ENCODE measurements around the gene SLC15A3.

SLC15A3 gene

DNA sequence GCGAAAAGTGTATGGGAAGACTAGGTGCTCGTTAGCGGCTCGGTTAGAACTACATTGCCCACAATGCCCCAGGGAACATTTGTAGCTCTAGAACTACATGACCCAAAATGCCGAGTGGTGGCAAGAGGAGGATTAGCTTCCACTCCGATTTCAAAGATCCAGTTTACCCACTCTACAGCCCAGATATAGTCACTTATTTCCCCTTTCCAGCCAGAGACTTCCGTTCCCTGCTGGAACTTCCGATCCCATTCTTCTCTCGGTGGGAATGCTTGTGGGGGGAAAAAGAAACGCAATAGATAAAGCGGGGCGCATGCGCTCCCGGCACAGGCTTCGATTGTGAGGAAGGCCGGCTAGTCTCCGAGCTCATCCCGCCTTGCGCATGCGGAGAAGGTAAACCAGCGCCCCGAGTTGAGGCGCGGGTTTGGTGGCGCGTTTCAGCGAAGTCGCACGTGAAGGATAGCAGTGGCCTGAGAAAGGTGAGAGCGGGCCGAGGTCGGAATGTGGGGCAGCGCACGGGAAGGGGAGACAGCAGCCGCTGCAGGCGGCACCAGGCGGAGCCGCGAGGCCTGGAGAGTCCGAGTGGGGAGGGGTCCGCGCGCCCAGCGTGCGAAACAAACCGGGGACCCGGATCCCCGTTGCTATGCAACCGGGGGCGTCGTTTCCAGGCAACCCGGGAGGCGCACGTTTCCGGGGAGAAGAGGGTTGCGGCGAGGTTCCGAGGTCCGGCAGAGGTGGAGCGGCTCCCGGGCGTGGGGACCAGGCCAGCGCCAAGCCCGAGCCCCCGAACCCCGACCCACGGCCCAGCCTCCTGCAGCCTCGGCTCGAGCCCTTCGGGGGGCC lies 38.0 kb downstream of the SLC15A3 start, which contains the start of gene TMEM109:
TSS of gene TMEM109 (plus strand) at position 366 of the 840 bp plus-strand sequence. CDS start 5,536 bp downstream, outside the sequence.
- peak; percentile 87 for ATAC-seq

DNA sequence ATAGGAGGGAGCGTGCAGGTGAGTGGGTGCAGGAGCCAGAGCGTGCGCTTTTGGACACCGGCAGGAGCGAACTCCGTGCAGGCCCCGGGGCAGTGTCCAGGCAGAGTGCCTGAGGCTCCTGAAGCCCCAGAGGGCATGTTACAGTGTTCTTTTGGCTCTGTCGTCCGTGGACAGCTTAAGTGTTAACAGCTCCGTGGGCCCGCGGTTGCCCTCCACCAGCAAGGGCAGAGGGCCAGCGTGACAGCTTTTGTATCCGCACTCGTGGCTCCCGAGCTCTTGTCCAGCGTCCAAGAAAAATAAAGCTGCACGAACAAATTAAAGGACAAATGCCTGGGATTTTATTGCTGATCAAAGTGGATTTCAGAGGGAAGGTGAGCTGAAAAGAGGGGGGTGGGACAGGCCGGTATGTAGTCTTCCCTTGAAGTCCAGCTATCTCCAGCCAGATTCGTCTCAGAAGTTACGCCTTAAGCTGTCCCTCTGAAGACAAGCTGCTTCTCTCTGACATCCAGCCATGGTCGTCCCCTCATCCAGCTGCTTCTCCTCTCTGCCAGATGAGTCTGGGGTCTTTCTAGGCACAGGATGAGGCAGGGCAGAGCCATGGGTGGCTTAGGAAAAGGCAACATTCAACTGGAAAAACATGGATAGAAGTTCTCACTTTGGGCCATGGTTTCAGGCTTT lies 39.0 kb downstream of the SLC15A3 start:
- no peak for TF ChIP-seq ISL1 (CRISPR knock-in tag; IDR thresholded peaks at IDR 0.05)
- TF ChIP-seq ZNF565 (CRISPR knock-in tag; conservative IDR thresholded peaks at IDR 0.05; ENCODE audit: low read depth) = no peak
- TF ChIP-seq ZNF8 (CRISPR knock-in tag; IDR thresholded peaks at IDR 0.05) = no peak
- TF ChIP-seq, protein P1, sequence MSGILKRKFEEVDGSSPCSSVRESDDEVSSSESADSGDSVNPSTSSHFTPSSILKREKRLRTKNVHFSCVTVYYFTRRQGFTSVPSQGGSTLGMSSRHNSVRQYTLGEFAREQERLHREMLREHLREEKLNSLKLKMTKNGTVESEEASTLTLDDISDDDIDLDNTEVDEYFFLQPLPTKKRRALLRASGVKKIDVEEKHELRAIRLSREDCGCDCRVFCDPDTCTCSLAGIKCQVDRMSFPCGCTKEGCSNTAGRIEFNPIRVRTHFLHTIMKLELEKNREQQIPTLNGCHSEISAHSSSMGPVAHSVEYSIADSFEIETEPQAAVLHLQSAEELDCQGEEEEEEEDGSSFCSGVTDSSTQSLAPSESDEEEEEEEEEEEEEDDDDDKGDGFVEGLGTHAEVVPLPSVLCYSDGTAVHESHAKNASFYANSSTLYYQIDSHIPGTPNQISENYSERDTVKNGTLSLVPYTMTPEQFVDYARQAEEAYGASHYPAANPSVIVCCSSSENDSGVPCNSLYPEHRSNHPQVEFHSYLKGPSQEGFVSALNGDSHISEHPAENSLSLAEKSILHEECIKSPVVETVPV (CRISPR knock-in tag; IDR thresholded peaks at IDR 0.05) = no peak
- no peak for TF ChIP-seq ZFP3 (CRISPR knock-in tag; IDR thresholded peaks at IDR 0.05)
- TF ChIP-seq TOX (CRISPR knock-in tag; IDR thresholded peaks at IDR 0.05; ENCODE audit: borderline replicate concordance) = no peak
- no peak for TF ChIP-seq GLIS3 (CRISPR knock-in tag; IDR thresholded peaks at IDR 0.05)
- no peak for TF ChIP-seq ESRRG (CRISPR knock-in tag; IDR thresholded peaks at IDR 0.05)
- TF ChIP-seq ZFP30 (CRISPR knock-in tag; IDR thresholded peaks at IDR 0.05) = no peak
- TF ChIP-seq, protein P2, sequence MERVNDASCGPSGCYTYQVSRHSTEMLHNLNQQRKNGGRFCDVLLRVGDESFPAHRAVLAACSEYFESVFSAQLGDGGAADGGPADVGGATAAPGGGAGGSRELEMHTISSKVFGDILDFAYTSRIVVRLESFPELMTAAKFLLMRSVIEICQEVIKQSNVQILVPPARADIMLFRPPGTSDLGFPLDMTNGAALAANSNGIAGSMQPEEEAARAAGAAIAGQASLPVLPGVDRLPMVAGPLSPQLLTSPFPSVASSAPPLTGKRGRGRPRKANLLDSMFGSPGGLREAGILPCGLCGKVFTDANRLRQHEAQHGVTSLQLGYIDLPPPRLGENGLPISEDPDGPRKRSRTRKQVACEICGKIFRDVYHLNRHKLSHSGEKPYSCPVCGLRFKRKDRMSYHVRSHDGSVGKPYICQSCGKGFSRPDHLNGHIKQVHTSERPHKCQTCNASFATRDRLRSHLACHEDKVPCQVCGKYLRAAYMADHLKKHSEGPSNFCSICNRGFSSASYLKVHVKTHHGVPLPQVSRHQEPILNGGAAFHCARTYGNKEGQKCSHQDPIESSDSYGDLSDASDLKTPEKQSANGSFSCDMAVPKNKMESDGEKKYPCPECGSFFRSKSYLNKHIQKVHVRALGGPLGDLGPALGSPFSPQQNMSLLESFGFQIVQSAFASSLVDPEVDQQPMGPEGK (CRISPR knock-in tag; IDR thresholded peaks at IDR 0.05; ENCODE audit: borderline replicate concordance) = no peak
- no peak for TF ChIP-seq ZNF70 (CRISPR knock-in tag; IDR thresholded peaks at IDR 0.05)
- no peak for TF ChIP-seq OSR1 (CRISPR knock-in tag; IDR thresholded peaks at IDR 0.05)
- no peak for TF ChIP-seq CSDC2 (CRISPR knock-in tag; IDR thresholded peaks at IDR 0.05)
- TF ChIP-seq, protein P3, sequence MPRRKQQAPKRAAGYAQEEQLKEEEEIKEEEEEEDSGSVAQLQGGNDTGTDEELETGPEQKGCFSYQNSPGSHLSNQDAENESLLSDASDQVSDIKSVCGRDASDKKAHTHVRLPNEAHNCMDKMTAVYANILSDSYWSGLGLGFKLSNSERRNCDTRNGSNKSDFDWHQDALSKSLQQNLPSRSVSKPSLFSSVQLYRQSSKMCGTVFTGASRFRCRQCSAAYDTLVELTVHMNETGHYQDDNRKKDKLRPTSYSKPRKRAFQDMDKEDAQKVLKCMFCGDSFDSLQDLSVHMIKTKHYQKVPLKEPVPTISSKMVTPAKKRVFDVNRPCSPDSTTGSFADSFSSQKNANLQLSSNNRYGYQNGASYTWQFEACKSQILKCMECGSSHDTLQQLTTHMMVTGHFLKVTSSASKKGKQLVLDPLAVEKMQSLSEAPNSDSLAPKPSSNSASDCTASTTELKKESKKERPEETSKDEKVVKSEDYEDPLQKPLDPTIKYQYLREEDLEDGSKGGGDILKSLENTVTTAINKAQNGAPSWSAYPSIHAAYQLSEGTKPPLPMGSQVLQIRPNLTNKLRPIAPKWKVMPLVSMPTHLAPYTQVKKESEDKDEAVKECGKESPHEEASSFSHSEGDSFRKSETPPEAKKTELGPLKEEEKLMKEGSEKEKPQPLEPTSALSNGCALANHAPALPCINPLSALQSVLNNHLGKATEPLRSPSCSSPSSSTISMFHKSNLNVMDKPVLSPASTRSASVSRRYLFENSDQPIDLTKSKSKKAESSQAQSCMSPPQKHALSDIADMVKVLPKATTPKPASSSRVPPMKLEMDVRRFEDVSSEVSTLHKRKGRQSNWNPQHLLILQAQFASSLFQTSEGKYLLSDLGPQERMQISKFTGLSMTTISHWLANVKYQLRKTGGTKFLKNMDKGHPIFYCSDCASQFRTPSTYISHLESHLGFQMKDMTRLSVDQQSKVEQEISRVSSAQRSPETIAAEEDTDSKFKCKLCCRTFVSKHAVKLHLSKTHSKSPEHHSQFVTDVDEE (CRISPR knock-in tag; IDR thresholded peaks at IDR 0.05) = no peak
- no peak for TF ChIP-seq RARB (CRISPR knock-in tag; IDR thresholded peaks at IDR 0.05)
- TF ChIP-seq SNAI2 (CRISPR knock-in tag; IDR thresholded peaks at IDR 0.05) = no peak
- no peak for TF ChIP-seq PPARA (CRISPR knock-in tag; IDR thresholded peaks at IDR 0.05; ENCODE audit: borderline replicate concordance)
- TF ChIP-seq, protein P4, sequence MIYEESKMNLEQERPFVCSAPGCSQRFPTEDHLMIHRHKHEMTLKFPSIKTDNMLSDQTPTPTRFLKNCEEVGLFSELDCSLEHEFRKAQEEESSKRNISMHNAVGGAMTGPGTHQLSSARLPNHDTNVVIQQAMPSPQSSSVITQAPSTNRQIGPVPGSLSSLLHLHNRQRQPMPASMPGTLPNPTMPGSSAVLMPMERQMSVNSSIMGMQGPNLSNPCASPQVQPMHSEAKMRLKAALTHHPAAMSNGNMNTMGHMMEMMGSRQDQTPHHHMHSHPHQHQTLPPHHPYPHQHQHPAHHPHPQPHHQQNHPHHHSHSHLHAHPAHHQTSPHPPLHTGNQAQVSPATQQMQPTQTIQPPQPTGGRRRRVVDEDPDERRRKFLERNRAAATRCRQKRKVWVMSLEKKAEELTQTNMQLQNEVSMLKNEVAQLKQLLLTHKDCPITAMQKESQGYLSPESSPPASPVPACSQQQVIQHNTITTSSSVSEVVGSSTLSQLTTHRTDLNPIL (CRISPR knock-in tag; IDR thresholded peaks at IDR 0.05; ENCODE audit: low read depth) = no peak
- TF ChIP-seq, protein P5, sequence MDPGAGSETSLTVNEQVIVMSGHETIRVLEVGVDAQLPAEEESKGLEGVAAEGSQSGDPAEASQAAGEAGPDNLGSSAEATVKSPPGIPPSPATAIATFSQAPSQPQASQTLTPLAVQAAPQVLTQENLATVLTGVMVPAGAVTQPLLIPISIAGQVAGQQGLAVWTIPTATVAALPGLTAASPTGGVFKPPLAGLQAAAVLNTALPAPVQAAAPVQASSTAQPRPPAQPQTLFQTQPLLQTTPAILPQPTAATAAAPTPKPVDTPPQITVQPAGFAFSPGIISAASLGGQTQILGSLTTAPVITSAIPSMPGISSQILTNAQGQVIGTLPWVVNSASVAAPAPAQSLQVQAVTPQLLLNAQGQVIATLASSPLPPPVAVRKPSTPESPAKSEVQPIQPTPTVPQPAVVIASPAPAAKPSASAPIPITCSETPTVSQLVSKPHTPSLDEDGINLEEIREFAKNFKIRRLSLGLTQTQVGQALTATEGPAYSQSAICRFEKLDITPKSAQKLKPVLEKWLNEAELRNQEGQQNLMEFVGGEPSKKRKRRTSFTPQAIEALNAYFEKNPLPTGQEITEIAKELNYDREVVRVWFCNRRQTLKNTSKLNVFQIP (CRISPR knock-in tag; IDR thresholded peaks at IDR 0.05; ENCODE audit: borderline replicate concordance, low read depth) = no peak
- TF ChIP-seq ZC3H10 (CRISPR knock-in tag; IDR thresholded peaks at IDR 0.05) = no peak
- no peak for ATAC-seq

More for the DNA sequence above, 38.0 kb downstream of the SLC15A3 start, which contains the start of gene TMEM109:
- TF ChIP-seq, protein P2 (CRISPR knock-in tag; IDR thresholded peaks at IDR 0.05; ENCODE audit: borderline replicate concordance) = no peak
- TF ChIP-seq BACH2 (CRISPR knock-in tag; IDR thresholded peaks at IDR 0.05; ENCODE audit: borderline replicate concordance) (no peak), ZC3H10 (CRISPR knock-in tag; IDR thresholded peaks at IDR 0.05) (no peak), OSR1 (CRISPR knock-in tag; IDR thresholded peaks at IDR 0.05) (no peak), TCF4 (CRISPR knock-in tag; IDR thresholded peaks at IDR 0.05; ENCODE audit: borderline replicate concordance) (no peak)
